CD14-positive monocyte (primary cell): ENCODE measurements around the gene KIF25. TPM values are rescaled to one million over a fixed set of nuclear protein-coding genes. Genes with fewer than 3 reads are reported as not detected.

Experiments
- DNase-seq, 3 donors: peaks; one replicate each; pipeline ENCODE4 v3.0.0-alpha.2; 2011 to 2022
- H2AFZ ChIP-seq: 2 replicates; pipeline ENCODE4 v1.6.0; 2012; ENCODE audit warnings: mild to moderate bottlenecking, low read depth, low read length, inconsistent platforms; ENCODE audit not compliant: insufficient read depth, poor library complexity, severe bottlenecking
- H3K27ac ChIP-seq, 2 donors: 1 replicate in 1 of 2; 2 replicates in 1 of 2; pipeline ENCODE4 v1.5.1; 2012 to 2013; ENCODE audit warnings: low read length in 2 of 2, control low read depth in 1 of 2, inconsistent platforms in 1 of 2, low read depth in 1 of 2, mild to moderate bottlenecking in 1 of 2
- H3K27me3 ChIP-seq, 2 donors: one replicate each; pipeline versions ENCODE4 v1.6.0 to v1.6.1; 2011 to 2013; ENCODE audit warnings: low read length in 2 of 2; ENCODE audit not compliant: control insufficient read depth in 2 of 2, insufficient read depth in 2 of 2
- H3K36me3 ChIP-seq, 2 donors: replicated peaks in 1 of 2; 1 replicate in 1 of 2; 2 replicates in 1 of 2; pipeline versions ENCODE4 v1.5.1 to v1.6.1; 2012 to 2013; ENCODE audit warnings: low read length in 2 of 2, control low read depth in 1 of 2, inconsistent platforms in 1 of 2, mild to moderate bottlenecking in 1 of 2; ENCODE audit not compliant: insufficient read depth in 2 of 2, control insufficient read depth in 1 of 2
- H3K4me1 ChIP-seq, 2 donors: 1 replicate in 1 of 2; 2 replicates in 1 of 2; pipeline versions ENCODE4 v1.5.1 to v1.6.1; 2012 to 2013; ENCODE audit warnings: low read length in 2 of 2, control low read depth in 1 of 2, inconsistent platforms in 1 of 2, mild to moderate bottlenecking in 1 of 2, moderate library complexity in 1 of 2; ENCODE audit not compliant: insufficient read depth in 2 of 2, control insufficient read depth in 1 of 2
- H3K4me2 ChIP-seq: replicated peaks from 2 replicates; pipeline ENCODE3; 2012; ENCODE audit warnings: low read length, moderate library complexity, mild to moderate bottlenecking; ENCODE audit not compliant: poor library complexity, severe bottlenecking; ENCODE audit errors: extremely low read depth
- H3K4me3 ChIP-seq, 3 experiments: fragments of 200-600 bp in 1 of 3; sonication (generic) in 1 of 3; replicated peaks in 1 of 3; 1 replicate in 2 of 3; 2 replicates in 1 of 3; pipeline ENCODE4 v1.5.1; 2011 to 2013; ENCODE audit warnings: low read length in 3 of 3, mild to moderate bottlenecking in 3 of 3, control low read depth in 2 of 3, low read depth in 2 of 3, inconsistent platforms in 1 of 3, moderate library complexity in 1 of 3
- H3K79me2 ChIP-seq: 2 replicates; pipeline ENCODE4 v1.6.0; 2012; ENCODE audit warnings: mild to moderate bottlenecking, control low read depth, inconsistent platforms, low read length, moderate library complexity; ENCODE audit not compliant: insufficient read depth
- H3K9ac ChIP-seq: 2 replicates; pipeline ENCODE4 v1.6.0; 2017; ENCODE audit warnings: low read length, mild to moderate bottlenecking; ENCODE audit not compliant: insufficient read depth, poor library complexity, severe bottlenecking
- H3K9me3 ChIP-seq, 2 donors: replicated peaks in 1 of 2; 1 replicate in 1 of 2; 2 replicates in 1 of 2; pipeline versions ENCODE4 v1.5.1 to v1.6.1; 2012 to 2013; ENCODE audit warnings: low read length in 2 of 2, control low read depth in 1 of 2; ENCODE audit not compliant: control insufficient read depth in 1 of 2, insufficient read depth in 1 of 2
- H4K20me1 ChIP-seq: 2 replicates; pipeline ENCODE4 v1.6.0; 2012; ENCODE audit warnings: mild to moderate bottlenecking, low read length, control low read depth, moderate library complexity; ENCODE audit not compliant: insufficient read depth
- H3K27ac Mint-ChIP-seq, 7 donors: one replicate each; pipeline ENCODE4 v1.8.0; 2020; ENCODE audit warnings: mild to moderate bottlenecking in 7 of 7, mixed read lengths in 7 of 7, moderate library complexity in 6 of 7, inconsistent platforms in 2 of 7
- H3K27me3 Mint-ChIP-seq, 3 donors: one replicate each; pipeline ENCODE4 v1.8.0; 2021 to 2022; ENCODE audit warnings: low read depth in 3 of 3, mild to moderate bottlenecking in 3 of 3, mixed read lengths in 3 of 3, moderate library complexity in 3 of 3, inconsistent platforms in 1 of 3
- H3K36me3 Mint-ChIP-seq, 2 donors: one replicate each; pipeline ENCODE4 v1.8.0; 2020; ENCODE audit warnings: mixed read lengths in 2 of 2, inconsistent platforms in 1 of 2, mild to moderate bottlenecking in 1 of 2
- H3K4me1 Mint-ChIP-seq: one replicate; pipeline ENCODE4 v1.8.0; 2020; ENCODE audit warnings: mild to moderate bottlenecking, mixed read lengths
- H3K4me3 Mint-ChIP-seq, 2 donors: one replicate each; pipeline ENCODE4 v1.8.0; 2020; ENCODE audit warnings: mild to moderate bottlenecking in 2 of 2, mixed read lengths in 2 of 2, moderate library complexity in 1 of 2
- H3K9me3 Mint-ChIP-seq, 7 donors: one replicate each; pipeline ENCODE4 v1.8.0; 2020 to 2022; ENCODE audit warnings: mixed read lengths in 7 of 7, mild to moderate bottlenecking in 6 of 7, moderate library complexity in 6 of 7, inconsistent platforms in 2 of 7
- WGBS: methylation state at CpG from one replicate; pipeline ENCODE4 v1.1.5; 2013; ENCODE audit warnings: missing lambda C conversion rate; ENCODE audit not compliant: insufficient coverage; 5-methylcytosine and 5-hydroxymethylcytosine counted together
- intact Hi-C, 2 donors: fragments of 100-400 bp; cut with micrococcal nuclease; formaldehyde crosslinking; loops; one replicate each; pipeline versions ENCODE4 v1.15.0 to v1.15.1; 2023
- polyA plus RNA-seq, 3 donors: library from polyadenylated mRNA; depleted of rRNA in 1 of 3; unstranded in 2 of 3; stranded (reverse) in 1 of 3; fragments of 300-500 nt in 2 of 3; fragments of >200 nt in 1 of 3; fragmentation: Illumina TruSeq in 2 of 3; gene quantifications; 1 replicate in 2 of 3; 2 replicates in 1 of 3; pipeline ENCODE4 v1.2.3, GENCODE V29; 2012 to 2021
- TF ChIP-seq, protein P1 (sequence below): fragments of 200-600 bp; IDR thresholded peaks from one replicate; pipeline ENCODE4 v1.8.0; 2022; ENCODE audit warnings: antibody characterized with exemption, mild to moderate bottlenecking

The KIF25 gene
- polyA plus RNA-seq, 3 donors = not detected

DNA sequence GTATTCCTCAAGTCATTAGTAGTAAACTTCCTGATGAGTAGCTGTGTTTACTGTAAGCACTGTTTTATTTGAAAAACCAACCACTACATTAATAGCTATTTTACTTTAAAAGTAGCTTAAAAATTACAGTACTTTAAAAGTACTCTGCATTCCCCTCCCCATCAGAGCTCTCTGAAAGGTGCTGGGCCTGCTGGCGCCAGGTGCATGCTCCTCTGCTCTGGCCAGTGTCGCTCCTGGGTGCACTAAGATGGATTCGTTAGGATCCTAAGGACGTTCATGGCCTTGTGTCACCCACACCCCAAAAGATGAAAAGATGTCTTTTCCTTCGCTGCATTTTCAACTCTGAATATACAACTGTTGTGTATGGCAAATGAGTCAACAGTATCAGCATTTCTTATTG is 43.9 kb upstream of the KIF25 start:
- Histone ChIP-seq H4K20me1 (no peaks in the 10 kb centered on the region), H3K4me1 (no peaks in the 10 kb centered on the region), H3K4me2 (no peak overlapping the region), H3K79me2 (no peaks in the 10 kb centered on the region), H3K9me3 (peaks cover 0 to 4% of the 10 kb centered on the region in 2 donors), H3K36me3 (no peaks in the 10 kb centered on the region), H3K27me3 (no peaks in the 10 kb centered on the region), H3K27ac (no peak overlapping the region), H3K4me3 (no peak overlapping the region), H3K9ac (no peak overlapping the region), H2AFZ (no peak overlapping the region)
- Mint-ChIP-seq H3K27me3 (peaks cover 2 to 3% (median 3%) of the 10 kb centered on the region in 3 donors), H3K4me3 (no peak overlapping the region), H3K9me3 (peaks cover 0 to 6% (median 2%) of the 10 kb centered on the region in 7 donors), H3K36me3 (no peaks in the 10 kb centered on the region), H3K4me1 (no peaks in the 10 kb centered on the region), H3K27ac (no peak overlapping the region)
- TF ChIP-seq, protein P1, sequence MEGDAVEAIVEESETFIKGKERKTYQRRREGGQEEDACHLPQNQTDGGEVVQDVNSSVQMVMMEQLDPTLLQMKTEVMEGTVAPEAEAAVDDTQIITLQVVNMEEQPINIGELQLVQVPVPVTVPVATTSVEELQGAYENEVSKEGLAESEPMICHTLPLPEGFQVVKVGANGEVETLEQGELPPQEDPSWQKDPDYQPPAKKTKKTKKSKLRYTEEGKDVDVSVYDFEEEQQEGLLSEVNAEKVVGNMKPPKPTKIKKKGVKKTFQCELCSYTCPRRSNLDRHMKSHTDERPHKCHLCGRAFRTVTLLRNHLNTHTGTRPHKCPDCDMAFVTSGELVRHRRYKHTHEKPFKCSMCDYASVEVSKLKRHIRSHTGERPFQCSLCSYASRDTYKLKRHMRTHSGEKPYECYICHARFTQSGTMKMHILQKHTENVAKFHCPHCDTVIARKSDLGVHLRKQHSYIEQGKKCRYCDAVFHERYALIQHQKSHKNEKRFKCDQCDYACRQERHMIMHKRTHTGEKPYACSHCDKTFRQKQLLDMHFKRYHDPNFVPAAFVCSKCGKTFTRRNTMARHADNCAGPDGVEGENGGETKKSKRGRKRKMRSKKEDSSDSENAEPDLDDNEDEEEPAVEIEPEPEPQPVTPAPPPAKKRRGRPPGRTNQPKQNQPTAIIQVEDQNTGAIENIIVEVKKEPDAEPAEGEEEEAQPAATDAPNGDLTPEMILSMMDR = no peak
- intact Hi-C loops = no loop called here
- no peak for DNase-seq
- WGBS = 93% methylated on average over 2 of the region's 5 CpGs

DNA sequence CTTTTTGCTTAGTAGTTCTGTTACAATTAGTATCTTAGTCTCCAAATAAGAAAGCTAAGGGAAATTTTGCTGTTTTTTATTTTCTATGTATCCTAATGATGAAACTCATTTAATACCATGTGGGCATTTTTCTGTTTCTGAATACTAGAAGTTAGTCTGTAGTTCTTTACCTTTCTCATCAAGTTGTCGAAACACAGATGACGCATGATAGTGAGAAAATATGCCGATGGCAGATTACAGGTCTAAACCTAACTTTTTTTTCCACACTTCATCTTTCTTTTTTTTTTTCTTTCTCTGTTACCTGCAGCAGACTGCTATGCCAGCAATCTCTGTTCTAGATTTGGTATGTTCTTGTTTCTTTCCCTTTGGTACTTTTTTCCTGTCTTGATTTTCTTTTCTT is 43.3 kb upstream of the KIF25 start:
- Mint-ChIP-seq H3K9me3 (peaks cover 0 to 7% (median 2%) of the 10 kb centered on the region in 7 donors), H3K4me3 (no peak overlapping the region), H3K36me3 (no peaks in the 10 kb centered on the region), H3K27me3 (peaks cover 1 to 3% (median 3%) of the 10 kb centered on the region in 3 donors), H3K4me1 (no peaks in the 10 kb centered on the region), H3K27ac (no peak overlapping the region)
- no peaks in the 10 kb centered on the region for H3K27me3 ChIP-seq
- H3K27ac ChIP-seq = no peak overlapping the region
- H3K36me3 ChIP-seq = no peaks in the 10 kb centered on the region
- no peak overlapping the region for H3K4me2 ChIP-seq
- H3K4me1 ChIP-seq = no peaks in the 10 kb centered on the region
- no peak overlapping the region for H3K9ac ChIP-seq
- intact Hi-C loops = no loop called here
- WGBS = no CpG with 5 or more reads among the region's 3 CpGs
- H3K9me3 ChIP-seq = peaks cover 0 to 4% of the 10 kb centered on the region in 2 donors
- H4K20me1 ChIP-seq = no peaks in the 10 kb centered on the region
- TF ChIP-seq, protein P1 = no peak
- H2AFZ ChIP-seq = no peak overlapping the region
- H3K79me2 ChIP-seq = no peaks in the 10 kb centered on the region
- no peak overlapping the region for H3K4me3 ChIP-seq
- DNase-seq = no peak
